ENCODE measurements around the gene GYS2.

GYS2 gene

DNA sequence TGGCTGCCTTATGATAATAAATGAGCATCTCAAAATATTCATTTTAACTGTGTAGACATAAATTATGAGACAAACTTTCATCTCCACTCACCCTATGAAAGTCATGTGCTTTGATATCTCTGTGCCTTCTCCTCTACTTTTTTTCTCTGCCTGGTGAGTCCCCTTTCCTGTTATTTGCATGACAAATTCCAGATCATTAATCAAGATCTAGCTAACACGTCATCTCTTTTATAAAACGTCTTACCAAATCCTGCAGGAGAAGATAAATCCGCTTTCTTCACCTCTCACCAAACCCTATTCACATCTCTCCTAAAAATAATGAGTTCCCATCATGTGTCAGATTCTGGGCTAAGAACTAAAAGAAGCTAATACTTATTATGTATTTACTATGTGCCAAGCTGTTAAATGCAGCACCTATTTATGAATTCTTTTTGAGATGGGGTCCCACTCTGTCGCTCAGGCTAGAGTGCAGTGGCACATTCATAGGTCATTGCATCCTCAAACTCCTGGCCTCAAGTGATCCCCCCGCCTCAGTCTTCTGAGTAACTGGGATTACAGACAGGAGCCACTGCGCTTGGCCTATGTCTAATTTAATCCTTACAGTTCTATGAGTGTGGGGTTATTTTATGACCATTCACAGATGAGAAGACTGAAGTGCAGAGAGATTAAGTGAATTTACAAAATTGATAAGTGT is 51.9 kb downstream of the GYS2 start:
- H3K27me3 Mint-ChIP-seq = no peaks in the 10 kb centered on the region
- no peaks in the 10 kb centered on the region for H3K9me3 Mint-ChIP-seq
- no peak for DNase-seq
- H3K27ac Mint-ChIP-seq = no peak overlapping the region
- H3K4me1 Mint-ChIP-seq (ENCODE audit: low read depth) = peaks cover 7% of the 10 kb centered on the region
- no peaks in the 10 kb centered on the region for H3K36me3 Mint-ChIP-seq (ENCODE audit: low read depth)
- H3K4me3 Mint-ChIP-seq = no peak overlapping the region

DNA sequence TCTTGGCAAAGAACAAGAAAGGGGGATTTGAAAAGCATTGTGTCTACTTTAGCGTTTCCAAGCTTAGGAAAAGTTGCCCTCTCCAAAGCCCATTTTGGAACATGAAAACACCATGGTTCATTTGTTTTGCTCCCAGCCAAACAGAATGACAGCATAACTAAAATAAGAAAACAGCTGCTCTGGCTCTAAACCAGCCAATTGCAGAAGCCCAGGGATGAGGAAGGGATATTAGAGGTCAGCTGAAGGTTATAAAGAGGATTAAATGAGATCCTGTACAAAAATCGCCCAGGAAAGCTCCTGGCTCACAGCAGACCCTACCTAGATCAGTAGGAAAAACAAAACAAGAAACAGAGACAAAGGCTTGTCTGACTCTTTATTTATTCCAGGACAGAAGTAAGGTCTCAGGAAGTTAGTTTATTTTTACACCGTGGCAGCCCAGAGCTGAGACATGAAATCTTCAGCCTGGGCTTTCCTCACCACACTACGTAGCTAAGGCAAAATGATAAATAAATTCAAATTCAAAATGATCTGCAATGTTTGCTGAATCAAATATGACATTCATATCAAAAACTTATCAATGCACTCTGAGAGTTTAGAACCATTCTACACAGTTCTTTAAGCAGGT is 52.7 kb downstream of the GYS2 start:
- no peak overlapping the region for H3K4me3 Mint-ChIP-seq
- H3K27me3 Mint-ChIP-seq = no peaks in the 10 kb centered on the region
- H3K27ac Mint-ChIP-seq = no peak overlapping the region
- H3K36me3 Mint-ChIP-seq (ENCODE audit: low read depth) = no peaks in the 10 kb centered on the region
- peaks cover 14% of the 10 kb centered on the region for H3K4me1 Mint-ChIP-seq (ENCODE audit: low read depth)
- DNase-seq = no peak
- no peaks in the 10 kb centered on the region for H3K9me3 Mint-ChIP-seq

DNA sequence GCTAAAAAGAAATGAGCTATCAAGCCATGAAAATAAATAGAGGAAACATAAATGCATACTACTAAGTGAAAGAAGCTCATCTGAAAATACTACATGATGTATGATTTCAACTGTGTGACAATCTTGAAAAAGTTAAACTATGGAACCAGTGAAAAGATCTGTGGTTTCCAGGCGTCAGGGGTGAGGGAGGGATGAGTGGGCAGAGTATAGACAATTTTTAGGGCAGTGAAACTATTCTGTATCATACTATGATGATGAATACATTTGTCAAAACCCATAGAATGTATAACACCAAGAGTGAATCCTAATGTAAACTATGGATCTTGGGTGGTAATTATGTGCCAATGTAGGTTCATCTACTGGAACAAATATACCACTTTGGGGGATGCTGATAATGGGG is 57.2 kb downstream of the GYS2 start:
- H3K4me3 Mint-ChIP-seq = no peak overlapping the region
- peaks cover 2% of the 10 kb centered on the region for H3K27me3 Mint-ChIP-seq
- no peak for DNase-seq
- peaks cover 19% of the 10 kb centered on the region for H3K4me1 Mint-ChIP-seq (ENCODE audit: low read depth)
- H3K9me3 Mint-ChIP-seq = no peaks in the 10 kb centered on the region
- peak overlapping the region; percentile 37 for H3K27ac Mint-ChIP-seq
- no peaks in the 10 kb centered on the region for H3K36me3 Mint-ChIP-seq (ENCODE audit: low read depth)

DNA sequence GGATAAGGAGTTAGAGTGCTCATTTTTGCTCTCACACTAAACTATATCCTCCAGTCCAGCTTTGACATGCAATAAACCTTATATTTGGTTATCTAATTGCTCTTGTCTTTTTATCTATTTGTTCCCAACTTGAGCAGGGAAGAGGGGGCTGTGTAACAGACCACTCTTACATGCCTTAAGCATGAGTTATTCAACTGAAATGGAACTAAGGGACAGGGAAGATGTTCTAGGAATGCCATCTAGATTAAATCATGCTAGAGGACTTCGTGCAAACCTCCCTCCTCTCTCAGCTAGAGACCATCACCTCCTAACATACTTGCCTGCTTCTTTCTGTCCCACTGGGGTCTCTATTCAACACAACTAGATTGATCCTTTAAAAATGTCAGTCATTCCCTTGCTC is 57.9 kb downstream of the GYS2 start:
- Mint-ChIP-seq H3K36me3 (ENCODE audit: low read depth) (no peaks in the 10 kb centered on the region), H3K9me3 (no peaks in the 10 kb centered on the region), H3K27me3 (peaks cover 2% of the 10 kb centered on the region), H3K4me3 (no peak overlapping the region), H3K4me1 (ENCODE audit: low read depth) (peaks cover 19% of the 10 kb centered on the region), H3K27ac (no peak overlapping the region)
- no peak for DNase-seq

DNA sequence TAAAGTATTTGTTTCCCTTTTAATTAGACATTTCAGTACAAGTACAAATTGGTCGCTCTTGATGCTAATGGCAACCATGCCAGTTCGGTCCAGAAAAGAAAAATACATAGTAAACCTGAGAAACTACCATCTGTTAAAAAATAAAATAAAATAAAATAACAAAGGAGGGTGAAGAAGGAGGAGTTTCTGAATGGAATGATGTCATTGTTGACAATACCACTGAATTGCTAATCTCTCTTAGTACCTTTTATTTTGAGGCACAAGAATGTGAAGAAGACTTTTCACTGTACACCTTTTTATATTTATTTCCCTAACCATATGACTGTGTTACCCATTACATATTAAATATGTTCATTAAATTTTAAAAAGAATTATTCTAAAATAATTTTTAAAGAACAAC is 59.1 kb downstream of the GYS2 start:
- H3K4me1 Mint-ChIP-seq (ENCODE audit: low read depth) = peaks cover 19% of the 10 kb centered on the region
- peaks cover 2% of the 10 kb centered on the region for H3K27me3 Mint-ChIP-seq
- no peak overlapping the region for H3K27ac Mint-ChIP-seq
- H3K36me3 Mint-ChIP-seq (ENCODE audit: low read depth) = no peaks in the 10 kb centered on the region
- no peak for DNase-seq
- no peak overlapping the region for H3K4me3 Mint-ChIP-seq
- no peaks in the 10 kb centered on the region for H3K9me3 Mint-ChIP-seq

DNA sequence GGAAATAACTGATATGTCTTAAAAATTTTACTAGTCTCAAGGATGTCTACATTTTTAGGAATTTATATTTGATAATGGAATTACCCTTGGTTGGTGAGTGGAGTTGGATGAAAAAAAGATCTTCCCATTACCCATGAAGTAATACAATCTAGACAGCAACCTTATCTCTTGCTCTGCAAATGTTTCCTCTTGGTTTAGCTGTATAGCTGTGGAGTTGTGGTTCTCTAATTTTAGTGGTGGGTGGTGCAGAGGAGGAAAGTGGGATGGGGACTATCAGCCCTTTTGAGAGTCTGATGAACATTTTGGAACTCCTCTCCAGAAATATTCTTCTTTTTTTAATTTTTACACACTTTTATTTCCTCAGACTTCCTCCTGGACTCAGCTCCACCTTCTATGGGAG is 61.5 kb downstream of the GYS2 start:
- H3K9me3 Mint-ChIP-seq = no peaks in the 10 kb centered on the region
- H3K4me3 Mint-ChIP-seq = no peak overlapping the region
- H3K36me3 Mint-ChIP-seq (ENCODE audit: low read depth) = no peaks in the 10 kb centered on the region
- no peak for DNase-seq
- peaks cover 30% of the 10 kb centered on the region for H3K4me1 Mint-ChIP-seq (ENCODE audit: low read depth)
- H3K27ac Mint-ChIP-seq = no peak overlapping the region
- H3K27me3 Mint-ChIP-seq = peaks cover 2% of the 10 kb centered on the region

DNA sequence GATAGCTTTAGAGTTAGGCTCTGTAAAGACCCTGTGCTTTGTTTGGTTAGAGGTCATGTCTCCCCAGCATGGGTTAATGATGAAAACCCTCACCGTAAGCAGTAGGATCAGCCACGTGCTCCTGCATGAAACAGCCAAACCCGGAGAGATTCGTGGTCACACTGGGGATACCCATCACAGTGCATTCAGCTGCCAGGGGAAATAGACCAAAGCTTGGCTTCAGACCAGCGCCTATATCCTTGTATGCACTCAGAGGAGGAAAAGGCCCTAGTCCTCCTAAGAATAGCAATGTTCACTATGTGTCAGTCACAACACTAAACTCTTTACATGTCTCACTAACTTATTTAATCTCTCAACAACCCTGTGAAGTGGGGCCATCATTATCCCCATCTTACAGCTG is 62.2 kb downstream of the GYS2 start:
- peaks cover 2% of the 10 kb centered on the region for H3K27me3 Mint-ChIP-seq
- no peak overlapping the region for H3K27ac Mint-ChIP-seq
- no peak for DNase-seq
- H3K36me3 Mint-ChIP-seq (ENCODE audit: low read depth) = no peaks in the 10 kb centered on the region
- H3K9me3 Mint-ChIP-seq = no peaks in the 10 kb centered on the region
- H3K4me3 Mint-ChIP-seq = no peak overlapping the region
- peaks cover 23% of the 10 kb centered on the region for H3K4me1 Mint-ChIP-seq (ENCODE audit: low read depth)

DNA sequence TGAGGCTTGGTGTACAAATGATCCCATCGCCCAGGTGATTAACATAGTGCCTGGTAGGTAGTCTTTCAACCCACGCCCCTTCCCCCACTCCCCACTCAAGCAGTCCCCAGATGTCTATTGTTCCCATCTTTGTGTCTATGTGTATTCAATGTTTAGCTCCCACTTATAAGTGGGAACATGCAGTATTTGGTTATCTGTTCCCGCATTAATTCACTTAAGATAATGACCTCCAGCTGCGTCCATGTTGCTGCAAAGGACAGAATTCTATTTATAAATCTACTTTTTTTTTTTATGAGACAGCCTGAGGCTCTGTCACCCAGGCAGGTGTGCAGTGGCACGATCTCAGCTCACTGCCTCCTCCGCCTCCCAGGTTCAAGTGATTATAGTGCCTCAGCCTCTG is 62.9 kb downstream of the GYS2 start:
- Mint-ChIP-seq H3K27ac (no peak overlapping the region), H3K27me3 (peaks cover 2% of the 10 kb centered on the region), H3K9me3 (no peaks in the 10 kb centered on the region), H3K36me3 (ENCODE audit: low read depth) (no peaks in the 10 kb centered on the region), H3K4me3 (no peak overlapping the region), H3K4me1 (ENCODE audit: low read depth) (peaks cover 17% of the 10 kb centered on the region)
- DNase-seq = no peak

DNA sequence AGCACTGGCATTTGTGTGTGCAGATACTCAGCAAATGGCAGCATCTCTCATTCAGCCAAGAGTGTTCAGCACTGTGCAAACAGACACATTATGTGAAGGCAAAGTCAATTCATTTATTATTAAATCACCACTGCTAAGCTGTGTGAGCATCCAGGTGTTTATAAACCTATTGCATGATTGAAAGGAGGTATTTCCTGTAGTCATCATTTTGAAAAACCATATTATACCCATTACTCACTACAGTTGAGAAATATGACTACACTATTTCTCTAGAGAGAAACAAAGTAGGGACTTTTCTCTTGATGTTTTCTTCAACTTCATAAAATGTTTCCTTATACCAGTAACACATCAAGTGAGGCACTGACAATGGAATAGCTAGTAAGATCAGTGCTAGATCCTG is 64.8 kb downstream of the GYS2 start:
- no peak for DNase-seq
- H3K36me3 Mint-ChIP-seq (ENCODE audit: low read depth) = no peaks in the 10 kb centered on the region
- no peaks in the 10 kb centered on the region for H3K9me3 Mint-ChIP-seq
- H3K4me1 Mint-ChIP-seq (ENCODE audit: low read depth) = peaks cover 14% of the 10 kb centered on the region
- peaks cover 4% of the 10 kb centered on the region for H3K27me3 Mint-ChIP-seq
- H3K27ac Mint-ChIP-seq = no peak overlapping the region
- H3K4me3 Mint-ChIP-seq = no peak overlapping the region

DNA sequence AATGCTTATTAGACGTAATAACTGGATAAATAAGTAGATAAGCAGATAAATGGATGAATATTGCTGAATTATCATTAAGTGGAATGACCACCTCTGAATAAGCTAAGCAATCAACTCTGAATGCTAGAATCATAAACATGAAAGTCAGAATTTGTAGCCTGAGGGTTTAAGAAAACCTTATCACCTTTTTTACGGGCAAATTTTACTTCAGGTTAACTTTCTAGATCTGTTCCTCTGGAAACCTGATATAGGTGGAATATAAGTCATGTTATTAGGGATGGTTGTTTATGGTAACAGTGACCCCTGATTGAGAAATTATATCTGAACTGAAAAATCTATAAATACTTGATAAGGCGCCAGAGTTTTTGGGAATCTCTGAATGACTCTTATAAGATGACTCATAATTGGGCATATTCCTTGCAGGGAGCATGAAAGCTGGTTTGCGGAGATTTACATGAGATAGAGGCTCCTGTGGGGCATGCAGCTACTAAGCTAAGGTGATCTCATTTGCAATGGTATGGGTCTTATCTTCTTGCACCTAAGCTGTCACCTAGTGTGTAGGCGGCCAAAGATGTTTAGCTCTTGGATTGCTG is 66.5 kb downstream of the GYS2 start:
- H3K27me3 Mint-ChIP-seq = peaks cover 6% of the 10 kb centered on the region
- no peak overlapping the region for H3K4me3 Mint-ChIP-seq
- H3K36me3 Mint-ChIP-seq (ENCODE audit: low read depth) = no peaks in the 10 kb centered on the region
- peaks cover 14% of the 10 kb centered on the region for H3K4me1 Mint-ChIP-seq (ENCODE audit: low read depth)
- H3K9me3 Mint-ChIP-seq = no peaks in the 10 kb centered on the region
- no peak for DNase-seq
- no peak overlapping the region for H3K27ac Mint-ChIP-seq

DNA sequence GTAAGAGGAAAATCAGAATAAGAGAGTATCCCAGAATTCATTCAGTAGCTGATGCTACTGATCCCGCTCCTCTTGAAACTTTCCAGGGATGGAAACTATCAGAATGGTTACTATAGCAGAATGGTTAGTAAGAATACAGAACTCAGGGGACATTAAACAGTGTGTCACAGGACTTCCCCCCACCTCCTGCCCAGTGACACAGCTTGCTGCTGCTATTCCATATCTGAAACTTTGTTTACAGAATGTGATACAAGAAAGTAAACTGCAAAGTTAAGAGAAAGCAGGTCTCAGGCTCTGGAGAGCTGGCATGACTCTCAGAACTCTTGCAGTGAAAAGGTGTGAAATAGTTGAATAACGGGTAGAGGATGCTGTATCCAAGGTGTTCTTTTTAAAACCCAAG is 75.2 kb downstream of the GYS2 start:
- Mint-ChIP-seq H3K9me3 (peaks cover 2% of the 10 kb centered on the region), H3K27me3 (peaks cover 37% of the 10 kb centered on the region), H3K27ac (no peak overlapping the region), H3K4me3 (no peak overlapping the region), H3K4me1 (ENCODE audit: low read depth) (peaks cover 10% of the 10 kb centered on the region), H3K36me3 (ENCODE audit: low read depth) (no peaks in the 10 kb centered on the region)
- DNase-seq = no peak

DNA sequence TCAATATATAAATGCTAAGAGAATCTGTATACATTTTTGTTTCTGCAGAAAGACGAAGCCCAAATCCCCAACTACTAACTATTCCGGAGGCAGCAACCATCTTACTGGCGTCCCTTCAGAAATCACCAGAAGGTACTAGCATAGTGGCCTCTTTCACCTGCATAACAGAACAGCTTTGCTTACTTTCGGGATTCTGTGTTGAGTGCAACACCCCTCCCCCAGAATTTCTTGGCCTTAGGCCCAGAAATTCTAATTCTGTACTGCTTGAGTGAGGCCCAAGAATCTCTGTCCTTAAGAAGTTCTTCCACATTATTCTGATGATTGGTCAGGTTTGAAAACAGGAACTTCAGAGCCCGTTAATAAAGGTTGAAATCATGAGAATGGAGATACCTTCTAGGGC is 75.7 kb downstream of the GYS2 start:
- no peak for DNase-seq
- Mint-ChIP-seq H3K4me1 (ENCODE audit: low read depth) (peaks cover 10% of the 10 kb centered on the region), H3K27me3 (peaks cover 37% of the 10 kb centered on the region), H3K4me3 (no peak overlapping the region), H3K36me3 (ENCODE audit: low read depth) (no peaks in the 10 kb centered on the region), H3K9me3 (peaks cover 6% of the 10 kb centered on the region), H3K27ac (no peak overlapping the region)

DNA sequence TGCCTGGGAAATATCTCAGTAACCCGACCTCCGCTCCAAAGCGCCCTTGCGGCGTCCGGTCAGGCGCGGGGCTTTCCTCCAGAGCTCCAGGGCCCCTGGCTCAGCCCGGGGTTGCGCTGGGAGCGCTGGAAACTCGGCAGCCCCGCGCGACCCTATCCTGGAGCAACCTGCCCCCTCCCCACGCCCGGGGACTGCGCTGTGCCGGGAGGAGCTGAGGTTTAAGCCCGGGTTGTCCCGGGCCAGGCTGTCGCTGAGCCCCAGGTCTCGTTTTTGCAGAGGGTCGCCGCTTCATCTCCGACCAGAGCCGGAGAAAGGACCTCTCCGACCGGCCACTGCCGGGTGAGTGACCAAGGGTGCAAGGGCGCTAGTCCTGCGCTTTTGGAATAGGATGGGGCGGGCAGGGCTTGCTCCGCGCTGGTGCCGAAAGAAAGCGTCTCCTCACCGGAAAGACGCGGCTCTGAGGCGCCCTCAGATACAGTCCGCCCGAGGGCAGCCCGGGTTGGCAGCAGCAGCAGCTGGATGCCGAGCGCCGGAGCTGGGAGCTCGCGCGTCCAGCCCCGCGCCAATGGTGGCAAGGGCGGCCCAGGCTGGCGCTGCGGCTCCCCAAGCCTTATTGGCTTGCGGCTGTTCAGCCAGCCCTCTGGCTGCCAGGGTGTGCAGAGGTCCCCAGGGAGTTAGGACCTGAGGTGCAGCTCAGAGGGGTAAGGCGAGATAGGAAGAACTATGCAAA is 77.0 kb downstream of the GYS2 start:
- H3K9me3 Mint-ChIP-seq = peaks cover 6% of the 10 kb centered on the region
- H3K4me1 Mint-ChIP-seq (ENCODE audit: low read depth) = peaks cover 10% of the 10 kb centered on the region
- no peak overlapping the region for H3K27ac Mint-ChIP-seq
- H3K4me3 Mint-ChIP-seq = peak overlapping the region; percentile 78
- H3K36me3 Mint-ChIP-seq (ENCODE audit: low read depth) = no peaks in the 10 kb centered on the region
- H3K27me3 Mint-ChIP-seq = peaks cover 37% of the 10 kb centered on the region
- peak; percentile 77 for DNase-seq

DNA sequence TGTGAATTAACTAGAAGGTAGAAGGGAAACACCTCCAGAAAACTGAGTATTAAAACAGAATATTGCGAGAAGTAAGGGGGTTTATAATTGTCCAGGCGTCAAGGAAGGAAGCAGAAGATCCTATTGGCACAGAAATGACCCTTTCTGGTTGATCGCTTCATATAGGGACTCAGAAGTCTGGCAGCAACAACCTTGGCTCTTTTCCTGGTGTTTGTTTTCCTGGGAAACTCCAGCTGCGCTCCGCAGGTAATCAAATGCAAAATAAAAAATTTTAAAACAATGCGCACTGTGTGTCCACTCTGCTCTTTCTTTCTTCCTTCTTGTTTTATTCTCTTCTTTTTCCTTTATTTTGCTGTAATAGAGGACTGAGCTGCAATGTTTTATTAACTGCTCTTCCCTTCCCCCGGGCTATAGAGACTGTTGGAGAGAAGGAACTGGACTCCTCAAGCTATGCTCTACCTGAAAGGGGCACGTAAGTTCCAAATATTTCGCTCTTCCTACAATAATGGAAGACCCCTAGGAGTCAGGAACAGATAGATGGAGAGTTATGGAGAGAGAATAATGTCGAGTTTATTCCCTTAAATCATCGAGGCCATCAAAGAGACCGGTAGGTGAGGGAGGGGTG is 77.8 kb downstream of the GYS2 start:
- Mint-ChIP-seq H3K4me3 (peak overlapping the region; percentile 64), H3K27me3 (peaks cover 36% of the 10 kb centered on the region), H3K9me3 (peaks cover 6% of the 10 kb centered on the region), H3K27ac (no peak overlapping the region), H3K4me1 (ENCODE audit: low read depth) (peaks cover 10% of the 10 kb centered on the region), H3K36me3 (ENCODE audit: low read depth) (no peaks in the 10 kb centered on the region)
- DNase-seq = no peak

All from activated T-cell treated with anti-CD3 and anti-CD28 coated beads, Interleukin-2, amount 50 U/mL, for 24 hours (primary cell).